ENCODE data around the gene CHMP4A.
"Not testable (repeated sequence)": the region's sequence is repeated elsewhere in the genome, so short reads cannot be mapped to it uniquely, and the experiment has no call there.

CHMP4A gene

DNA sequence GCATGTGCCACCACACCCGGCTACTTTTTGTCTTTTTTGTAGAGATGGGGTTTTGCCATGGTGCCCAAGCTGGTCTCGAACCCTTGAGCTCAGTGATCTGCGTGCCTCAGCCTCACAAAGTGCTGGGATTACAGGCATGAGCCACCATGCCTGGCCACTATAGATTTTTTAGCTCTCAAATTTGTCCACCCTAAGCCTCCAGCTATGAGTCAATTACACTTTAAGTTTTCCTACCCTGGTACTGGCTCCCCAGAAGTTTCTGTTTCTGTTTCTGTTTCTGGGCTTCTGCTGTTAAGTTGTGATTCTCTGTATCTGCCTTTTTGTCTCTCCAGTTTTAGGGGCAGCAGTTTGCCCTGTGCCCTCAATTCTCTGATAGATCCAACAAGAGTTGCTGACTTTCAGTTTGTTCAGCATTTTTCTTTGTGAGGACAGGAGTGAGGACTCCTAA lies 33.5 kb upstream of the CHMP4A start:
- DNase-seq: no peak

DNA sequence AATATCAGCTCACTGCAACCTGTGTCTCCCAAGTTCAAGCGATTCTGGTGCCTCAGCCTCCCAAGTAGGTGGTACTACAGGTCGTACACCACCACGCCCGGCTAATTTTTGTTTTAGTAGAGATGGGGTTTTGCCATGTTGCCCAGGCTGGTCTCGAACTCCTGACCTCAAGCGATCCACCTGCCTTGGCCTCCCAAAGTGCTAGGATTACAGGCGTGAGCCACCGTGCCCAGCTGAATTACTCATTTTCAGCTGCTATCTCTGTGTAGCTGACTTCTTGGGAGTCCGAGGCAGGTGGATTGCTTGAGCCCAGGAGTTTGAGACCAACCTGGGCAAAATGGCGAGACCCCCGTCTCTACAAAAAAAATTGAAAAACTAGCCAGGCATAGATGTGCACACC lies 32.1 kb upstream of the CHMP4A start:
- not testable (repeated sequence) for DNase-seq

DNA sequence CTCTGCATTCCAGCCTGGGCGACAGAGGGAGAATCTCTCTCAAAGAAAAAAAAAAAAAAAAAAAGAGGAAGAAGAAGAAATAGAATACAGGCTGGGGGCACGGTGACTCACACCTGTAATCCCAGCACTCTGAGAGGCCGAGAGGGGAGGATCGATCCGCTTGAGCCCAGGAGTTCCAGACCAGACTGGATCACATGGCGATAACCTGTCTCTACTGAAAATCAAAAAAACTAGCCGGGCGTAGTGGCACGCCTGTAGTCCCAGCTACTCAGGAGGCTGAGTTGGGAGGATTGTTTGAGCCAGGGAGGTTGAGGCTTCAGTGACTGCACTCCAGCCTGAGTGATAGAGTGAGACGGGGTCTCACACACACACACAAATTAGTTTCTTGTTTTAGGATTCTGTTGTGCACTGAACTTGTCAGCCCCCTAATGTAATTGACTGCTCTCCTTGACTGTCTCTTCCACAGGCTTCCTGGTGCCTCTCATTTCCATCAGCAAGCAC lies 30.1 kb upstream of the CHMP4A start:
- DNase-seq: no peak

DNA sequence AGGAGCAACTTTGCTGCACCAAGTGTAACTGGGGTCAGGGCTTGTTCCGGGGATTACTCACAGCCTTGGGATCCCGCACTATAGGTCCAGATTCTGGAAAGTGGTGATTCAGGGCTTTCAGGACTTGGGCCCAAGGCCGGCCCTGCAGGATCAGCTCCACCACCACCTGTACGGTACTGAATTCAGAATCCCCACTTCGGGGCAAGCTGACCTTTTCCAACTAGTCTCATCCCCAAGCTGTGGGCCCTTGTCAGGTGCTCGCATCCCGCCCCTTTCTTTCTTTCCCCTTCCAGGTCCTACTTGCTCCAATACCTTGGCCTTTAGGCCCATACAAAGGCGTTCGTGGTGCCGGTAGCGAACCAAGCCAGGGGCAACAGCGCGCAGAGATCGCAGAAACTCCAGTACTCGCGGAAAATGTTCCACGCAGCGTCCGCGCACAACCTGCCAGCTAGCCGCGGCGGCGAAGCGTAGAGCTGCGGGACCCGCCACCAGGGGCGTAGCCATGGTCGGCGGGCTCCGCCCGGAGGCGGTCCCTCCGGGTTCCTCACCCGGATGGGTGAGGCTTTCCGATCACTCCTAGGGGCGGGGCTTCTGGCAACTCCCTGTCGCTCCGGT lies 28.6 kb upstream of the CHMP4A start:
- DNase-seq: peak; percentile 92

DNA sequence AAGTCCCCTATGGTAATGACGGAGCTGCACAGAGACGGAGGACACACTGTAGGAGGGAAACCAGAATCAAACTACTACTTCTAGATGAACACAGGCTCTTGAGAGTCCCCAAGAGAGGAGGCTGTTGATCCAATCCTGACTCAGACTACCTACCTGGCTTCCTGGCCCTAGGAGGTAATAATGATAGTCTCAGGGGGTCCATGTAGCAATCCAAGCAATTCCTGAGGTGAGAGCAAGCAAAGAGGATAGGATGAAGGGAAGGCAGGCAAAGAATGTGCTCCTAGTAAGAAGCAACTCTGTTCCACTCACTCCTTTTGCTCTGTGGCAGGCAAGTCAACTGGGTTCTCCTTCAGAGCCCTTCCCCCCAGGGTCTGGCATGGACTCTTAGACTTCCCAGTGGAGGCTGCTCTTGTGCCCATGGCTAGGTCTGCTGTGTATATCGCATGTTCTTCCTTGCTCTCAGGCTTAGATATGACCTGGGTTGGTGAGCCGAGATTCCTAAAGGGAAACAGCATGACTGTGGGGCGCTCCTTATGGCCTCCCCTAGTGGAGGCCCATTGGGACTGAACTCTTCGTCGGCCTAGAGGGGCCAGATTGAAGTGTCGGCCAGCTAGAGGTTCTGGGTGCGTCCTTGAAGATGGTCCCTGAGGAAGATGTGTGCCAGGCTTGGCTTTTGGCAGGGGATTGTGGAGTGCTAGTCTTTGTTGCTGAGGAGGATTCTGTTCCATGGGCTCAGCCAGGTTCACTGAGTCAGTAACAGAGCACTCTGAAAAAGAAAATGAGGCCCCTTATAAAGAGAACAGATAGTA lies 27.0 kb upstream of the CHMP4A start:
- no peak for DNase-seq

DNA sequence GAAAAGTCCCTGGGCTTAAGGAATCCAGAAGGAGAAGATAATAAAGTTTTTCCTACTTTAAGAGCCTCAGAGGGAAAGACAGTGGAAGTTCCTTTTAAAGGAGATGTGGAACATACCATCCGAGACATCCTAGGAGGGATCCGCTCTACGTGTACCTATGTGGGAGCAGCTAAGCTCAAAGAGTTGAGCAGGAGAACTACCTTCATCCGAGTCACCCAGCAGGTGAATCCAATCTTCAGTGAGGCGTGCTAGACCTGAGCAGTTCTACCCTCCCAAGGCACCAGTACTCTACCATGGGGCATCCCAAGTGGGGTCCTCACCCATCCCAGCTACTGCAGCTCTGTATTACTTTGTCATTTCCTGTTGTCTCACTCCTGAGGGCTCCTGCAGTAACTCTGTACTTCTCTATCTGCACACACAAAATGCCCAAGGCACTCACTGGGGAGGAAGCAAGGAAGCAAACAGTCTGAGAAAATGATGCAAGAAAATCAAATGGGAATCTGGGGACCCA lies 25.3 kb upstream of the CHMP4A start:
- no peak for DNase-seq

DNA sequence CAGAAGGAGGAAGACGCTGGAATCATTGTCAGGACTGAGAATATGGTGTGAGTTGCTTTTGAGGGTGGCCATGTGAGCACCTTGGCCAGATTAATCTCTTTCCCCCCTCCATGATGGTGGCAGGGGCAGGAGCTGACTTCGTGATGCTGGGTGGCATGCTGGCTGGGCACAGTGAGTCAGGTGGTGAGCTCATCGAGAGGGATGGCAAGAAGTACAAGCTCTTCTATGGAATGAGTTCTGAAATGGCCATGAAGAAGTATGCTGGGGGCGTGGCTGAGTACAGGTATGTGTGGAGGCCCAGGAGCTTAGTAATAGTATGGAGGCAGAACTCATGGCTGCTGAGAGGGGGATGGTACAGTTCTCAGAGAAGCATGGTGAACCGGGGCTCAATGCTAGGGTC lies 24.8 kb upstream of the CHMP4A start:
- no peak for DNase-seq

DNA sequence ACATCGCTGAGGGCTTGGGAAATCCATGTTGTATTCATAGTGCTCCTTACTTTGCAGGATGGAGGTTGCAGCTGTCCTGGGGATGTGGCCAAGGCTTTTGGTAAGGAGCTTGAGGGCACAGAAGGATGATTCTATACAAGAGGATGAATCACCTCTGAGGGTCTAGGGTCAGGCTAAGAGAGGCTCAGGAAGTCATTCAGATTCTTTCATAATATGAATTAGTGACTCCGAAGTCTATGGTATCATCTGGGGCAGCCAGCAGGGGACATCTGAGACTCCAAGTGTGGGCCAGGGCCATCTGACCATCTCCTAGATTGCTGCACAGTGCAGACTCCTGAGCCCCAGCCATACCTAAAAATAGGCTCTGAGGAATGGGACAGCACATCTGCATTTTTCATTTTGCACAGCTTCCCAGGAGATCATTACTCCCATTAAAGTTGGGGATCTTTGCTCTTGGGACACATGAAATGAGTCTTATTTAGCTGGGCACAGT lies 24.2 kb upstream of the CHMP4A start:
- no peak for DNase-seq

DNA sequence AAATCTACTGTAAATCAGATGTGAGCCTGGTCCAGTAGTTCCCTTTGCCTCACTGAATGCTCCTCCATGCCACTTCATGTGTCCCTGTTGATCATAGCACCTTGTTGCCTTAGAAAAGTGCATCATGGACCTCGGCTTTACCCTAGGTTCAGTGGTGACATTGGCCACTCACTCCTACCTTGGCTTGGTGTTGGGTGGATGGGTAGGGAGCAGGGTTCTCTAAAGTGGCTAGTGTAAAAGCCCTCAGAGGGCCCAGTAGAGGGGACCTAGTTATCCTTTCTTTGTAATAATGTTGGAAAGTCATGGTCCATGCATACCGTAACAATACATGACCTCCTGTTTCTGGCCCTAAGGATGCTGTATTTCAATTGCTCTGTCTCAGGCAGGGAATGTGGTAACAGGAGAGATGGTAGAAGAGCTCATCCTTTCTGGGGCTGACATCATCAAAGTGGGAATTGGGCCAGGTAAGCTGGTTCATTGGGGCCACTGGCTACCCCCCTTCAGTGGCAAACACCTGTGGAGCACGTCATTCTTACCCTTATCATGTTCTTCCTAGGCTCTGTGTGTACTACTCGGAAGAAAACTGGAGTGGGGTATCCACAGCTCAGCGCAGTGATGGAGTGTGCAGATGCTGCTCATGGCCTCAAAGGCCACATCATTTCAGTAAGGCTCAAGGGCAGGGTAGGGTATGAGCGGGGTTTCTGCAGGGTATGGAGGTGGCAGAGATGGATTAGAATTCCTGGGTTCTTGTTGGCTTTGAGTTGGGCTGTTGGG lies 23.6 kb upstream of the CHMP4A start:
- no peak for DNase-seq

DNA sequence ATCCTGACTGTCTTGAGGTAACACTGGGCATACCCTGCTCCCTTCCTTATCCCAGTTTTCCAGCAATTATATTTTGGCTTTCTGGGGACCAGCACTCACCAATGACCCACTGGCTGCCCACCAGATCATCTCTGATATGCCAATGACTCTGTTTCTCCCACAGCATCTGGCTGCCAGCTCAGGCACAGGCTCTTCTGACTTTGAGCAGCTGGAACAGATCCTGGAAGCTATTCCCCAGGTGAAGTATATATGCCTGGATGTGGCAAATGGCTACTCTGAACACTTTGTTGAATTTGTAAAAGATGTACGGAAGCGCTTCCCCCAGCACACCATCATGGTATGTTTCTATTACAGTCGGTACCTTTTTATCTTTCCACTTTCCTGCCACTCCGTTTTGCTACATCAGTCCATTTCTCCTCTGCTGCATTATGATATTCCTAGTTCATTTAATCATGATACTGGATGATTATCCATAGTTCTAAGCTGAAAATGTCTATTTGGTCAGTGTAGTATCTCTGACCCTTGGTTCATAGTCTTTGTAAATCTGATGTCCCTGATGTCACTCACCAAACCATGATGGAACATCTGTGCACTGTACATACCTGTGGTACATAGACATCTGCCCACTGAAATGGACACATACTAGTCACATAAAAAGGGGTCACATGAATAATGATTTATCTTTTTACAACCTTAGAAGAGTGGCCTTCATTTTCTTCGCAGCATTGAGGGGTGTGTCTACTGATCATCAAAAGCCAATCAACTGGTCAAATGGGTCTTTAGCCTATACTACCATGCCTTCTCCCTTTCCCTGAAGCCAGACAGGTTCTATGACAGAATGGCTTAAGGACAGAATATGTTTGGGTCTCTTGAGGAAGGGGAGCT lies 22.8 kb upstream of the CHMP4A start:
- DNase-seq: no peak

DNA sequence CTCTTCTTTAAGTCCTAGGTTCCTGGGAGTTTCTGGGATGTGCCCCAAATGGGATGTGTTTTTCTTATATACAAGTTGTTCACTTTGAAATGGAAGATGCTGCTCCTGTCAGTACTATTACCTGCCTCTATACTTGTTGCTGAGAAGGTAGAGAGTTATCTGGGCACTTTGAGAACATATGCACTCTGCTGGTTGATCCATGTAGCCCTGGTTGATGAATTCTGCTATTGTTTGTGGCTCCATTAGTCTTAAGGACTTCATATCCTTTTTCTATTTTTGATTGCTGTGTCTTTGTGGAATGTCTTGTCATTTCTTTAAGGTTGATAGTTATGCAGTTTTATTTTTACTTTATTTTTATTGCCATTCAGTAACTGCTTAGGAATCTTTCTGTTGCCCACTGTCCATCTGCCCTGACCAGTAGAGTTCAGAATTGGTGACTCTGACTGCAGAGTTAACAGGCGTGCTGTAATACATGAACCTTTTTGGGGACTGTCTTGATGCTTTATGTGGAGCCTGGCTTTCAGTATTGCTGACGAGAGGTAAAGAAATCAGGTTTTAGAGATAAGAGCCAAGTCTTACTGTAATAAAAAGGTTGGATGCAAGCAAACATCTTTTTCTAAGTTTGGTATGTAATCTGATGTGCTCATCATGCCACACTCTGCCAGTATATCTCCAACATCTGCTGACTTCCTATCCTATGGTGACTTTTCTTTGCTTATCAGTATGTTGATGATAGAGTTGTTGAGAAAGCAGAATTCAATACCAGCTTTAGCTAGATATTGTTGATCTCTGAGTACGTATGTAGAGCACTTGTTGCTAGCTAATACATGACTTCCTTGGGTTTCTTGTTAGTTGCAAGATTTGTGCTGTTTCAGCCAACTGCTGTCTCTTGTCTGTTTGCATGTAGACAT lies 21.1 kb upstream of the CHMP4A start:
- no peak for DNase-seq

DNA sequence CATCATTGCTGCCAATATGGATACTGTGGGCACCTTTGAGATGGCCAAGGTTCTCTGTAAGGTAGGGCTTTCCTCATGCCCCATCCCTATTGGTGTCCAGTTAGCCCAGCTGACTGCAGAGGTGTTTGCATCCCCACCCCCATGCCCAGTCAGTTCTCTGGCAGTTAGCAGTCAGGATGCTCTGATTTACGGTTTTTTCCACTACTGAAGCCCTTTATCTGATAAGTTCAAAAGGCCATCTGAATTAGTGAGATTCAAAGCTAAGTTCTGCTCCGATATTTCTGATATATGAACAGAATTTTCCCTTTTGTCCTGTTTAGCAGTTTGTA lies 20.2 kb upstream of the CHMP4A start:
- no peak for DNase-seq

DNA sequence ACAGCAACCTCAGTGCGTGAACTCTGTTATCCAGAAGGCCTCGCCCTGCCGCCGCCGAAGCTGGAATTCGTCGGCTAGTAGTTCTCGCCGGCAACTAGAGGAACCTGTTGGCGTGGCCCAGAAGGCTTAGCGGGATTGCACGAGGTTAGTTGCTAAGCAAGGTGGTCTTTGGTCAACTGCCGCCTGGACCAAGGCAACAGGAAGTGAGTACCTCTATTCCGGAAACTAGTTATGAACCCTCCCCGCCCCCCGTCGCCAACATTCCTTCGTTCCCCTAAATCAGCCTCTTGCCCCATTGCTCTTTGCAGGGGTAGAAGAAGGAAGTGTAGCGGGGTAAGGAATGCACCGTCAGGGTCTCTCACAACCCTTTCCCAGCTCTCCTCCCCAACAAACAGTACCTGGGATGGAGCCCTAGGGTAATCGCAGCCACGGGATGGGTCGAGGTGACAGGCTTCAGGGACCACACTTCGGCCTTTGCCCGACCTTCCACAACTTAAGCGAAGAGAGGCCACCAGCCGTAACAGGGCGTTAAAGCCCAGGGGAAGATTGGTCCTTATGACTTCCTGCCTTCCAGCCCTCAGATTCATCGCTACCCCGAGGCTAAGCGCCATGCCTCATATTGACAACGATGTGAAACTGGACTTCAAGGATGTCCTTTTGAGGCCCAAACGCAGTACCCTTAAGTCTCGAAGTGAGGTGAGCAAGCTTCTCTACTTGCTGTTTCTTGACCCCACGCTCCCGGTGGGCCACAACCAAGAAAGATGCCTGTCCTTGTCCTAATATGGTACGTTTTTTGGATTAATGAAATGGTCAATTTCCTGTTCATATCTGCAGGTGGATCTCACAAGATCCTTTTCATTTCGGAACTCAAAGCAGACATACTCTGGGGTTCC lies 19.6 kb upstream of the CHMP4A start, which contains the start of gene GMPR2:
Gene GMPR2 (plus strand): TSS at position 285 of the 893 bp plus-strand sequence. CDS start 325 bp downstream, at position 610.
- DNase-seq: peak; percentile 77

DNA sequence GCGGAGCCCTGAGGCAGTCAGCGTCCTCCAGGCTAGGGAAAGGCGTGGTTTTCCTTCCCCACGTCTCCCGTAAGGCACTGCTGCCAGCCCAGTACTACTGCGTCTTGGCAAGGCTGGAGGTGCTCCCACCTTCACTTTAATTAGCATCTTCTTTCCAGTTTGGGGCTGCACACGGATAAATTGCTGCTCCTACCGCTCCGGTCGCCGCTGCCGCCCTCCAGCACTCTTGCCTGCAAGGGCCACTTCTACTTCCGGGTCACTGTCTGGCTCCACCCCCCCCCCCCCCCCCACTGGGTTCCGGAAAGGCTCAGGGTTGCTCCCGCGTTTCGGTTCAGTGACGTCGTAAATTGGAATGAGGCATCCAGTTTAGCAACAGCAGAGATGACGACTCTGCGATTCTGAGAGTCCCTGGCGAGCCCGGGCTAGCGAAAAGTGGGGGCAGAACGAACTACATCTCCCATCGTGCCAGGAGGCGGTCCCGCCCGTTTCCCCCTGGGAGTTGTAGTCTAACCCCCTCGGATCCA lies 18.9 kb upstream of the CHMP4A start, which contains the start of gene NEDD8:
Gene NEDD8 (minus strand): TSS at position 247 of the 524 bp plus-strand sequence. CDS start 100 bp downstream, at position 147.
- peak; percentile 88 for DNase-seq

DNA sequence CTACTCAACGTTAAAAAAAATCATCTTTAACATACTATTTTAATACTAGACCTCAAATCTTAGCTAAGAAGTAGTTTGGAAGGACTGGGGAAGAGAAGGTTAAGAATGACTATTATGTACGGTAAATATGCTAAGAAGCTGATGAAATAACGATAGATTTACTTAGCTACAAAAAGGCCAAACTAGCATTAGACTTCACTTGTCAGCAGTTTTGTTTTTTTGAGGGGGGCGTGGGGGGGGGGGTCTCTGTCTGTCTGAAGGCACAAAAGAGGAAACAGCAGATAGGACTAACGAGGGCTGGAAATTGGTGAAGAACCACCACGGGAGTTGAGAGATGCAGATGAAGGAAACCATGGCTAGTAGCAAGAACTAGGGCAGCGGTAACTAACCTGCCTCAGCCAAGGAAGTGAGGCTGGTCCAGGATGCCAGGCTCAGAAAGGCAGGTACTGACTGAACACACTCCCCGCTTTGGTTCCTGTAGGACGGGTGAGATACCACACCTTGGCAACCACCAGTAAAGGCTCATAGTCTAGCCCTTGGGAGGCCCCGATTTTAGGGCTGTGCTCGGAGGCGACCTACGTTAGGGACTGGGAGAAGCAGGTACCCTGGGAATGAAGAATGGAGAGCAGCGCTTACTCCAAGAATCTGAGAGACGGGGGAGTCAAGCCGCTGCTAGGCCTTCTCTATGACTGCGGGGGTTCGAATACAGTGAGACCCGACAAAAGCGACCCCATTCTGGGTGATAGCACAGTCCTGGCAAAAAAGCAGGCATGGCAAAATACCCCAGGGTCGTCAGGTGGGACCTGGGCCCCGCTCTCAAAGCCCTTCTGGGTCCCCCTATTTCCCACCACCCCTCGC lies 18.2 kb upstream of the CHMP4A start:
- DNase-seq: no peak

DNA sequence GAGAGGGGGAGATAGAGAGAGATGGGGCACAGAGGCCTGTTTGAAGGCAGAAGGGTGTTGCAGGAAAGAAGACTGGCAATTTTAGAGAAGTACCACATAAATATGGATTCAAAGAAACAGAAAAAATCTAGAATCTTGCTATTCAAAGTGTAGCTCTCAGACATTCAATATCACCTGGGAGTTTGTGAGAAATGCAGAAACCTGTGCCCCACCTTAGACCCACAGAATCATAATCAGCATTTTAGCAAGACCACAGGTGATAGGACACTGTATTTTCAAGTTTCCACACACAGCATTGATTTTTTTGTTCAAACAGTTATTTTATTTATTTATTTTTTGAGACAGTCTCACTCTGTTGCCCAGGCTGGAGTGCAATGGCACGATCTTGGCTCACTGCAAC lies 15.6 kb upstream of the CHMP4A start:
- DNase-seq: no peak

DNA sequence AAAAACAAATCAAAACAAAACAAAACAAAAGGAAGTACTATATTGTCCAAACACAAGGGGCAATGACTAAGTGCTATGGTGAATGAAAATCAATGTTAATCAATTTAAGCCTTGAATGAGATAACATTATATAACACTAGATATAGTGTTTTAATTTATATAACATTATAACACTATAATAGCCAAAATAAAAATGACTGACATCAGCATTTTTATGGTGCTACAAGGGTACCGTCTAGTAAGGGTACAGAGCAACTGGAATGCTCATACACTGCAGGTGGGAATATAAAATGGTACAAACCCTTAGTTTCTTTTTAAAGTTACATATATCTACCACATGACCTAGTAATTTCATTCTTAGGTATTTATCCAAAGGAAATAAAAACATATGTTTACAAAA lies 13.2 kb upstream of the CHMP4A start:
- DNase-seq: no peak

DNA sequence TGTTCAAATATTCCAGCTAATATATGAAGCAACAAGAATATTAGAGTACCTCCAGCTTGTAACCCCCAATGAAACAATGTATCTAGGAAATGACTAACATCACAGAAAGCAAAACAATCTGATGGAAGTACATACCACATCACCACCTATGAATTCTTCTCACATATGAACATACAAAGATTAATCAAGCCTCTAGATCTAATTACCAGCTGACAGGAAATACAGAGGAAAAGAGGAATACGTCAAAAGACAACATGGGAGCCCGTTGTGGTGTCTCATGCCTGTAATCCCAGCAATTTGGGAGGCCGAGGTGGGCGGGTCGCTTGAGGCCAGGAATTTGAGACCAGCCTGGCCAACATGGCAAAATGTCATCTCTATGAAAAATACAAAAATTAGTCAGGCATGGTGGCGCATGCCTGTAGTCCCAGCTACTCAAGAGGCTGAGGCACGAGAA lies 11.4 kb upstream of the CHMP4A start:
- DNase-seq: no peak

All from NCI-H1105 (cell line).